Coronary artery (tissue), 2 donors: ENCODE results near the gene DACH1.

Experiments used
- DNase-seq: peaks from one replicate; pipeline ENCODE4 v3.0.0-alpha.2; 2017; ENCODE audit warnings: low spot score
- H3K27ac ChIP-seq, 2 donors: fragments of 200-600 bp; sonication (generic); one replicate each; pipeline ENCODE4 v1.5.1; 2016 to 2019
- H3K4me3 ChIP-seq: fragments of 200-600 bp; sonication (generic); 2 replicates; pipeline ENCODE4 v1.5.1; 2016; ENCODE audit warnings: mild to moderate bottlenecking, moderate library complexity
- CTCF ChIP-seq: fragments of 200-600 bp; sonication (generic); IDR thresholded peaks from one replicate; pipeline ENCODE4 v1.5.1; 2019; ENCODE audit warnings: antibody characterized with exemption

Gene DACH1

GRCh38 chr13:71499235-71499634 is 367.8 kb downstream of the DACH1 start:
- Histone ChIP-seq H3K4me3 (no peak overlapping the region), H3K27ac (no peak overlapping the region)
- DNase-seq: no peak
- no peak for TF ChIP-seq CTCF

DNA sequence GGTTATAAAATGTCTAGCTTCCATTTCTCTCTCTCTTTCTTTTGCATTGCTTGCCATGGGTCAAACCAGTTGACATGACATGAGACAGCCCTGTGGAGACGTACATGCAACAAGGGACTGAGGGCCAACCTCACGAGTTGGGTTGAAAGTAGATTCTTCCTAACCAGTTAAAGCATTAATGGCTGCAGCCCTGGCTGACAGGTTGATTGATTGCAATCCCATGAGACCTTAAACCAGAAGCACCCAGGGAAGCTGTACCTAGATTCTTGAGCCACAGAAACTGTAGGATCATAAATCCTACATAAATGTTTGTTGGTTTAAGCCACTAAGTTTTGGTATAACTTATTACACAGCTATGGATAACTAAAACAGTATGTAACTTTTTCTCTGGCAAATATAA is 373.8 kb downstream of the DACH1 start:
- Histone ChIP-seq H3K4me3 (no peak overlapping the region), H3K27ac (no peak overlapping the region)
- no peak for TF ChIP-seq CTCF
- DNase-seq: no peak

DNA sequence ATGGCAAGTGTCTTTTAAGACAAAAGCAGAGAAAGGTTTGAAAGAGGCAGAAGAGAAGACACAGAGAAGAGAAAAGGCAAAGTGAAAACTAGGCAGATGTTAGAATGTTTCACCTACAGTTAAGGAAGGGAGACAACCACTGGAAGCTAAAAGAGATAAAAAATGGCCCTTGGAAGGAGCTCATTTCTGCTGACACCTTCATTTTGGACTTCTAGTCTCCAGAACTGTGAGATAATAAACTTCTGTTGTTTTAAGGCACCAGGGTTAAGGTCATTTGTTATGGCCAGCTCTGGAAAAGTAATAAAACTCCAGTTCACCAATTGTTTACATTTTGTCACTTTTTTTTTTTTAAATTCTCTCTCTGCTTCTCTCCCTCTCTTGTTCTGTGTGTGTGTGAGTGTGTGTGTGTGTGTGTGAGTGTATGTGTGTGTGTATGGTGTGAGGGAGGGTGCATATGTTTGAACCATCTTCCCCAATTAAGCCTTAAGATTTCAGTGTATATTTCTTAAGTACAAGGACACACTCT is 374.6 kb downstream of the DACH1 start:
- no peak for TF ChIP-seq CTCF
- Histone ChIP-seq H3K4me3 (no peak overlapping the region), H3K27ac (no peak overlapping the region)

DNA sequence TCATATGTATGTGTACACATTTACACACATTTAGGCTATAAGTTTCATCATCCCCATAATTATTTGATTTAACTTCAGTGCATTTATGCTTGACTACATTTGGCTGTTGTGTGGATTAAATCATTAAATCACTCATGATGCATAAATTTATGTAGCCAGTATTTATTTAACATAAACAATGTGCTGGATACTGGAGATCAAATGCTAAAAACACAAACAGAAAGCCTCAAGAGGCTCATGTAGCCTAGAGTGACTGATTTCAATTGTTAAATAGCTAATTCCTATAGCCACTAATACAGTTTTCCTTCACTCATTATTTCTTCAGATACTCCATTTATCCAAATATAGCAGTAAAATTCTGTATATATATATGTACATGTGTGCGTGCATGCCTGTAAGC is 376.0 kb downstream of the DACH1 start:
- no peak for TF ChIP-seq CTCF
- no peak overlapping the region for H3K27ac ChIP-seq
- H3K4me3 ChIP-seq: no peak overlapping the region
- no peak for DNase-seq

More for the DNA sequence above, 374.6 kb downstream of the DACH1 start:
- no peak for DNase-seq

DNA sequence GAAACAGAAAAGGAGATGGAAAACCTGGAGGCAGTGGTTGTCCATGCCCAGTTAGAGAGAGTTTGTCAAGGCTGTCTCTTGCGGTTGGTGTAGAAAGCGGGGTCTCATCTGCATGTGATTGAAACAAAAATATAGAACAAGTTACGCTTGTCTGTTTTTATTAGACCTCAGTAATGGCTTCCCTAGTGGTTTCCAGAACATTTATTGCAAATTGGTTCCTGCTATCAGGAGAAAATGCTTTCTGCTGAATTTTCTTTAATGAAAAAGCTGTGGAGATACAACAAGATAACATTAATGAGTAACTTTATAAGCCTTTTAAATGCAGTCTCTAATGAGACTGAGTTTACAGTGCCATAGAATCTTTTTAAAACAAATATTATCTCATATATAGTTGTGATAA is 378.0 kb downstream of the DACH1 start:
- no peak for TF ChIP-seq CTCF
- Histone ChIP-seq H3K27ac (no peak overlapping the region), H3K4me3 (no peak overlapping the region)
- DNase-seq: no peak

DNA sequence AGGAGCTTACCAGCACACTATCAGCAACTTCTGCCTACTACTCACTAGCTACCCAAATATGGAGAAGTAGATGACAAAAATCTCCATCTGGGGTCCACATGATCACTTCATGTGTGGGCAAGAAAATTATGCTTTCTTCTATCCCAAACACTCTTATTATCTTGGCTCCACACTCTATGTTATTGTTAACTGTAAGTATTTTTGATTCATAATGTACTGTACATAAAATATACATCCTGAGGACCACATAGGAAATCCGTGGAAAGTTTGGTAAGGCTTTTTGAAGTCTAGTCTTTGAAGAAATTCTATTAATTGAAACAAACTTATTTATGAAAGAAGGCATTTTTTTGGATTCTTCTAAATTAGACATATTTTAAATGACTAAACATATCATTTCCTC is 378.8 kb downstream of the DACH1 start:
- no peak for DNase-seq
- Histone ChIP-seq H3K4me3 (no peak overlapping the region), H3K27ac (no peak overlapping the region)
- TF ChIP-seq CTCF: no peak

DNA sequence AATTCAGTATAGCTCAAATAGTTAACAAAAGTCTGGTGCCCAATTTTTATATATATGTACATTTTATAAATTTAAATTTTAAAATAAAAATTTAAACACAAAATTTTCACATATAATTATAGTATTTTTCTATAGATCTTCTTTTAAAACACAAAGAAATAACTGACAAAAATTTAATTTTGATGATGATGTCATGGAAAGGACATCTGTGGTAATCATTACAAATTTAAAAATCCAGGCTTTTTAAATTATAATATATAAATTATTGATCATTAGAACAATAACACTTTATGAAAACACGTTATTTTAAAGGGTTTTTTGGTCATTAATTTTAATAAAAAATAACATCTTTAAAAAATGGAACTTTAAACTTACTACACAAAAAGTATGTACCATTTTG is 381.1 kb downstream of the DACH1 start:
- no peak for TF ChIP-seq CTCF
- no peak for DNase-seq
- H3K27ac ChIP-seq: no peak overlapping the region
- H3K4me3 ChIP-seq: no peak overlapping the region
